Endothelial cell of coronary artery (primary cell): ENCODE data around the gene C1orf167. TPM values are rescaled to one million over a fixed set of nuclear protein-coding genes. Genes with fewer than 3 reads are reported as not detected.

Source experiments
- total RNA-seq: library from RNA; depleted of rRNA; stranded (reverse); fragments of >200 nt; gene quantifications from 2 replicates; pipeline ENCODE4 v1.2.3, GENCODE V29; 2014

C1orf167 gene, protein sequence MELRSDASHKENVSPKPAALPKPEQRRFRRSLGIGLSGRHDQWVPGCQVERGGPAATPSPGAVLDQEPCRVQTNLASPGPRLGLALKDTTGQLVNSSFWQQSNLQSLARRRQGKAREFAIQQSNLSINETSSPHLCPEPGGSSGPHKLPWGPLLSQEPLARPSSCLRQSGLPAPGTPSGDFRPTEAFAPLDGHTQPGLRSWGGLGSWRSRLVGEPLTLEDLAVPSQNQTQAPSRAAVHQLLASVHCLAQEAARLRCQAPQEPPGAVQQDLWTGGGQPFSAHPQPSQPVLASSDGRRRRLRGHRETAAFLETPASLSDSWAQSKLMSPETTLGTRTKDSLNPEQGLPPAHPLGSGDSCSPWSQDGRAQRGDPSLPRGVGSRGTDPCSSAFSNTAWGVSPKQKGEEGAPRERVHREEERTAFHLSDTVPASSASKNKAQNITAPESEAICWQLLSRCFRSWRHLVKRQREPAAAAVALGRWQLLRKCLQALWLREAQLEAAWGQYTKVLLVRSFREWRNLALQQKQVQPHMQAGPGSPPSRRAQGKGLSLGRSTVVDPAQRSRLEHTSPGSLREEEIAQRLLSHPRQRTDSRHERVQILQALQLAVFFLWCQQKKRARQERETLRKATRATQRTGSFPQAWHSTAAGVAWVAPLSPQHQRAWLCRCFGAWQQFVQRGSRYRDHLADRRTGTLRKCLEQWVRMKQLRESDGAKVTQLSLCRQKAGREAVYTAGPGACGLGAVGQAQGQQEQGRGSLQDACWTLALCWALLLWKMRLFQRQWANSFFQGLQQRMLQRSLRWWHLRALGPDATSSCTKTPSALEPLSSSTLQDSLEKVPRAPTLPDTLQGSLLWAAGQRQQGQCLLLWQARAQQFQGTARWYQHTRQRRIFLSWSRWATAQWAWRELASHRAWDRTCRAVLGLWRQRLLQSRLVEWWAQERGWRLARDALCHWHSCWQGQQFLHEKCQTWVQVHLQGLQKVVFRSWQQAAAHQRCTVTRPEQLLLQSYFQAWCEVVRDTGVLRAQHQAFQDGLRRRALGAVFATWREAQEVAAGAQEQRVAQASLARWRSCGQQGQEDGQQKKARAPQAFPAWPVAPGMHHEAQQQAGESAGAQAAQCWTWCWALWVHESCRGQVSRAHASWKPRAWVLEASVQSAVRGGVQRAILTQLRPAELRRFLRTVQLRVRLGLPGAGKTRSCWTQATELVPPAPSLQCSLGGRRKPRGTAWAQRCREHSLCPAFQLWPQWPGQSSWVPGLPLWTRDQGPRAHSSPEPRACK (N-terminal part only)
- total RNA-seq = 0.09 TPM in 1 of 2 replicates, not detected in the other

DNA sequence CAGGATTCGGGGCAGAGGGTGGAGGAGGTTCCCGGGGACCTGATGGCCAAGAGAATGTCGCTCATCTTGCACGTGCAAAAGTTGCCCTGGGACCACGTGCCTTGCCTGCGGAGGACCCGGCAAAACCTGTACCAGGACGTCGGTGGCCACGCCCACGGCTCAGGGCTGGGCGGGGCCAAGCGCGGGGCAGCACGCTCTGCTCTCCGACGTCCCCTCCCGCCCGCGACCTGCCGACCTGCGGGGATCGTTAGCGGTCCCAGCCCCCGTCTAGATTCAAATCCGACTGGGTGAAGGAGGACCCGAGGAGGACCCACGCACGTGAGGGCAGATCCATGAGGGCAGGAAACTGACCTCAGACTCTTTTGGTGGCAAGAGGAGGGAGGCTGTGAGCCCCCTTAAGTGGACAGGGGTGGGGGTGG lies at the start of gene C1orf167:
Gene C1orf167 (plus strand): TSS at position 206 of the 419 bp plus-strand sequence. CDS start 2,208 bp downstream, outside the sequence.

GRCh38 chr1:11735854-11736745 lies 25.9 kb upstream of the C1orf167 start, which contains the start of gene AGTRAP:
TSS of gene AGTRAP (plus strand) at chr1:11736136. CDS start at chr1:11736209, 73 bp downstream.

GRCh38 chr1:11805422-11806306 lies 43.7 kb downstream of the C1orf167 start, which contains the start of the genes CLCN6 and MTHFR:
TSS of gene CLCN6 (plus strand) at chr1:11806191. CDS start at chr1:11806263, 72 bp downstream.
TSS of gene MTHFR (minus strand) at chr1:11805964. CDS start at chr1:11803116, 2,848 bp downstream.

Other genes with a start within 250 kb of the C1orf167 start
- 0.66 and 0.72 TPM in 2 replicates for gene FBXO2, start 107.8 kb upstream of the C1orf167 start, total RNA-seq
- 7.6 and 8.3 TPM in 2 replicates for gene FBXO44, start 107.3 kb upstream of the C1orf167 start, total RNA-seq
- 1.9 and 2.7 TPM in 2 replicates for gene FBXO6, start 98.0 kb upstream of the C1orf167 start, total RNA-seq
- 29.6 and 31.2 TPM in 2 replicates for gene MAD2L2, start 81.0 kb upstream of the C1orf167 start, total RNA-seq
- 0.09 and 1.4 TPM in 2 replicates for gene DRAXIN, start 70.5 kb upstream of the C1orf167 start, total RNA-seq
- gene AGTRAP, start 26.1 kb upstream of the C1orf167 start, total RNA-seq = 23.8 and 26.4 TPM in 2 replicates
- 14.6 and 18.5 TPM in 2 replicates for gene MTHFR, start 43.8 kb downstream of the C1orf167 start, total RNA-seq
- 4.0 and 6.2 TPM in 2 replicates for gene CLCN6, start 44.0 kb downstream of the C1orf167 start, total RNA-seq
- gene NPPA, start 85.6 kb downstream of the C1orf167 start, total RNA-seq = not detected in 2 replicates
- 0.54 and 1.5 TPM in 2 replicates for gene NPPB, start 96.8 kb downstream of the C1orf167 start, total RNA-seq
- 46.8 and 53.2 TPM in 2 replicates for gene KIAA2013, start 164.2 kb downstream of the C1orf167 start, total RNA-seq
- gene PLOD1, start 172.5 kb downstream of the C1orf167 start, total RNA-seq = 199 and 446 TPM in 2 replicates
- gene MFN2, start 218.3 kb downstream of the C1orf167 start, total RNA-seq = 50.0 and 53.9 TPM in 2 replicates